ENCODE data around the gene FOXM1.

The FOXM1 gene

GRCh38 chr12:2836574-2836973, 40.4 kb downstream of the FOXM1 start:
- no peak for DNase-seq (ENCODE audit: low read depth in 3 of 3)

GRCh38 chr12:2835691-2836403, 41.1 kb downstream of the FOXM1 start:
- DNase-seq (ENCODE audit: low read depth in 3 of 3): no peak

- DNase-seq (ENCODE audit: low read depth in 3 of 3): no peak
Observed at GRCh38 chr12:2834581-2835491, 42.1 kb downstream of the FOXM1 start, which contains the start of gene NRIP2. Gene NRIP2, minus strand, starts transcription at chr12:2835035. Its CDS starts 52 bp downstream, at chr12:2834983.

GRCh38 chr12:2833810-2834209, 43.2 kb downstream of the FOXM1 start:
- DNase-seq (ENCODE audit: low read depth in 3 of 3): no peak

- DNase-seq (ENCODE audit: low read depth in 3 of 3): no peak
Observed at GRCh38 chr12:2833327-2833726, 43.6 kb downstream of the FOXM1 start.

- DNase-seq (ENCODE audit: low read depth in 3 of 3): no peak
Observed at GRCh38 chr12:2832550-2833127, 44.3 kb downstream of the FOXM1 start.

GRCh38 chr12:2829275-2829674, 47.7 kb downstream of the FOXM1 start:
- DNase-seq (ENCODE audit: low read depth in 3 of 3): no peak

GRCh38 chr12:2826721-2827515, 50.1 kb downstream of the FOXM1 start:
- DNase-seq (ENCODE audit: low read depth in 3 of 3): no peak

GRCh38 chr12:2826036-2826435, 50.9 kb downstream of the FOXM1 start:
- no peak for DNase-seq (ENCODE audit: low read depth in 3 of 3)

GRCh38 chr12:2825132-2825531, 51.8 kb downstream of the FOXM1 start:
- DNase-seq (ENCODE audit: low read depth in 3 of 3): no peak

- no peak for DNase-seq (ENCODE audit: low read depth in 3 of 3)
Observed at GRCh38 chr12:2824541-2824940, 52.4 kb downstream of the FOXM1 start.

GRCh38 chr12:2823483-2823882, 53.5 kb downstream of the FOXM1 start:
- DNase-seq (ENCODE audit: low read depth in 3 of 3): no peak

- DNase-seq (ENCODE audit: low read depth in 3 of 3): no peak
Observed at GRCh38 chr12:2820432-2820831, 56.5 kb downstream of the FOXM1 start.

GRCh38 chr12:2819810-2820209, 57.2 kb downstream of the FOXM1 start:
- no peak for DNase-seq (ENCODE audit: low read depth in 3 of 3)

- peak in 2 of 3 donors; percentile 40 to 59 for DNase-seq (ENCODE audit: low read depth in 3 of 3)
Observed at GRCh38 chr12:2813214-2814185, 63.5 kb downstream of the FOXM1 start.

- DNase-seq (ENCODE audit: low read depth in 3 of 3): peak; percentile 87 to 93 (median 92)
Observed at GRCh38 chr12:2812290-2813213, 64.4 kb downstream of the FOXM1 start, which contains the start of gene ITFG2. Gene ITFG2, plus strand, starts transcription at chr12:2812668. Its CDS starts 93 bp downstream, at chr12:2812761.

- DNase-seq (ENCODE audit: low read depth in 3 of 3): no peak
Observed at GRCh38 chr12:2811801-2812200, 65.2 kb downstream of the FOXM1 start.

All from stimulated activated CD4-positive, alpha-beta T cell treated with anti-CD3 and anti-CD28 coated beads, TNF-alpha, amount 100 ng/mL, for 48 hours (primary cell).